HEK293T (cell line): ENCODE measurements around the gene KLF15.

Experiments used
- ARNT ChIP-seq: fragments of 450-650 bp; IDR thresholded peaks from 2 replicates; pipeline ENCODE4 v1.6.1; 2017; ENCODE audit warnings: mild to moderate bottlenecking
- BHLHE40 ChIP-seq: fragments of 450-650 bp; IDR thresholded peaks from 2 replicates; pipeline ENCODE4 v1.6.1; 2016; ENCODE audit warnings: mild to moderate bottlenecking, moderate library complexity, borderline replicate concordance
- FOXA1 ChIP-seq: fragments of 450-650 bp; IDR thresholded peaks from 2 replicates; pipeline ENCODE4 v1.6.1; 2016; ENCODE audit warnings: mild to moderate bottlenecking
- FOXK2 ChIP-seq: fragments of 450-650 bp; IDR thresholded peaks from 2 replicates; pipeline ENCODE4 v1.6.1; 2016; ENCODE audit warnings: mild to moderate bottlenecking
- FOXM1 ChIP-seq: fragments of 450-650 bp; IDR thresholded peaks from 2 replicates; pipeline ENCODE4 v1.6.1; 2017; ENCODE audit warnings: mild to moderate bottlenecking, borderline replicate concordance
- PKNOX1 ChIP-seq: fragments of 450-650 bp; IDR thresholded peaks from 2 replicates; pipeline ENCODE4 v1.6.1; 2016
- SP1 ChIP-seq: fragments of 450-650 bp; IDR thresholded peaks from 2 replicates; pipeline ENCODE4 v1.6.1; 2017
- SUZ12 ChIP-seq: fragments of 450-650 bp; IDR thresholded peaks from 2 replicates; pipeline ENCODE4 v1.6.1; 2016; ENCODE audit warnings: mild to moderate bottlenecking
- TARDBP ChIP-seq: fragments of 450-650 bp; IDR thresholded peaks from 2 replicates; pipeline ENCODE4 v1.6.1; 2016
- ZNF384 ChIP-seq: fragments of 450-650 bp; IDR thresholded peaks from 2 replicates; pipeline ENCODE4 v1.6.1; 2016

GRCh38 chr3:126340596-126340942 lies 16.6 kb downstream of the KLF15 start:
- TF ChIP-seq PKNOX1 (no peak), BHLHE40 (no peak), ARNT (no peak), FOXK2 (no peak), SUZ12 (no peak), SP1 (no peak), ZNF384 (no peak), TARDBP (no peak), FOXM1 (no peak), FOXA1 (no peak)
